ENCODE data around the gene HMCN1. TPM values are rescaled to one million over a fixed set of nuclear protein-coding genes. Genes with fewer than 3 reads are reported as not detected.

HMCN1 gene
- total and polyA plus RNA-seq, 8 donors: 0.12 to 15.1 (median 0.86) TPM

DNA sequence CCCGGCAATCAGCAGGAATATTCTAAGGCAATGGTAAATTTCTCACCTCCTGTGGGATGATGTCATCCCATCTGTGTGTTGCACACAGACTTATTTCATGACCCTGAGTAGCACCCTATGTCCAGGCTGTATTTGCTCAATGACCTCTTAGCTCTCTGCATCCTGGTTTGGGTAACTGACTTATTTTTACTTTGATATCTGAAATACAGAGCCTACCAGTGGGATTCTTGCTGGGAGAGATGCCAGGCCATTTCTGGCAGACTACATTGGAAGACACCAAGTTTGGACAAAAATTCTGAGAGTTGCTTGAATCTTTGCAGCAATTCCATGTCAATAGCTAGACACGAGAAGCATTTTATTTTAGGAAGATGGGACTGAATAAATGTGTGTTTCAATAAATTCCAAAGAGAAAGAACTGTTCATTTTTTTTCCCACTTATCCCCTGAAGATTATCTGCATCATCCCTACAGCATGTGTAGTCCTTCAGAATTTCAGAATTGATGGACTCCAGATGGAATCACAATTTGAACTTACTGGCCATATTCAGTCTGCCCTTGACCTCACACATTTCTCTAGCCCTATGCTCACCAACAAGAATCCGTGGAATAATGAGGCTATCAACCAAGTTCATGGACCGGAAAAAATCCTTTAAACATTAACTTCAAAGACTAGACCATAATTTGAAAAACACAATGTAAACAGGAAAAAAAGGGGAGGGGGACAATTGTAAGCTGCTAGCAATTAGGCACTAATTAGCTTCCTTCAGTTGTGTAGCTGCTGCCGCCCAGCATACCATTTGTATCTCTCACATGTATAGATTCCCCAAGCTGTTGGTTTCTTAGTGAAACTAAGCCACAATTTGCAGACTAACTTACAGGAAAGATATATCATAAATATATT lies 226.5 kb downstream of the HMCN1 start:
- peak in 1 of 2 donors; percentile 46 for DNase-seq
- H3K27ac ChIP-seq: no peak overlapping the region
- WGBS, 5 donors: 62 to 77% (median 68%) methylated on average over 5 of the region's 5 CpGs

DNA sequence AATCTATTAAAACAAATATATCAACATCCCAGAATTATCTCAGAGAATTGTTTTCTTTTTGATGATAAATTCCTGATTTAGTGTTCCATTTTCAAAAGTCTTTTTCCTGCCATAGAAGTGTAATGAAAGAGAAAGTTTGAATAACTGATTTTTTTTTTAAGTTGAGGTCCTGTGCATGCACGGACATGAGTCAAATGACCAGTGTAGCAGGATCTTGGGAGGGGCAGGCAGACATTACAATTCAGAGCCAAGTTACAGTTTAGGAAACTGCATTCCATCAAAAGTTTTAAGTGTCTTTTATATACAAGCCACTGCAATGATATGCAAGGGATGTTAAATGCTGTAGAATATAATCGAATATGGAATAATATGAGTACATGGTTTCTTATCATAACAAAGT lies 227.5 kb downstream of the HMCN1 start:
- Histone ChIP-seq H3K27me3 (no peaks in the 10 kb centered on the region), H3K4me1 (peaks cover 0 to 13% (median 2%) of the 10 kb centered on the region in 4 donors), H3K4me3 (no peak overlapping the region), H3K36me3 (no peaks in the 10 kb centered on the region), H3K9me3 (no peaks in the 10 kb centered on the region), H3K27ac (no peak overlapping the region)
- TF ChIP-seq POLR2AphosphoS5 (IDR thresholded peaks at IDR 0.05): no peak
- TF ChIP-seq CTCF (IDR thresholded peaks at IDR 0.05): no peak
- no peak for TF ChIP-seq EP300 (IDR thresholded peaks at IDR 0.05)
- no peak for TF ChIP-seq POLR2A (IDR thresholded peaks at IDR 0.05)
- 26 to 46% (median 38%) methylated on average over 2 of the region's 2 CpGs for WGBS, 5 donors
- peak in 1 of 2 donors; percentile 15 for DNase-seq
- intact Hi-C loops (cut with DNase I; ENCODE audit: low total_unique reads): no loop called here

More for the DNA sequence above, 226.5 kb downstream of the HMCN1 start:
- H3K9me3 ChIP-seq: no peaks in the 10 kb centered on the region
- H3K36me3 ChIP-seq: no peaks in the 10 kb centered on the region
- intact Hi-C loops (cut with DNase I; ENCODE audit: low total_unique reads): no loop called here
- no peaks in the 10 kb centered on the region for H3K27me3 ChIP-seq
- TF ChIP-seq EP300 (IDR thresholded peaks at IDR 0.05) (no peak), POLR2A (IDR thresholded peaks at IDR 0.05) (no peak)
- peaks cover 0 to 13% (median 2%) of the 10 kb centered on the region in 4 donors for H3K4me1 ChIP-seq
- H3K4me3 ChIP-seq: no peak overlapping the region

DNA sequence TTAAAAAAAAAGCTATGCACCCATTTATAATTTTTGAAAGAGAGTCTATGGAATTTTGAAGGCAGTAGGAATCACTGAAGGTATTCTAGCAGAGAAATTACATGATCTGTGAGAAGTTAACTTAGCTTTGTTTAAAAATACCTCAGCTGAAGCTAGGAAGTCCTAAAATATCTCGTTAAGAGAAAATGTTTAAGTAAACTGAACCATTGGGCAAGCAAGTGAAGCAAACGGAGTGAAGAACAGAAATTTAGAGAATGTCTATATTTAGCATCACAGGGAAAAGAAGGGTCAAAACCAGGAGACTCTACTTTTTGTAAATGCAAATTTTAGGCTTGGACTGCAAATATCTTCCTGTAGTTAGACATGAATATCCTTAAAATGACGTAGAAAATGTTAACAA lies 230.8 kb downstream of the HMCN1 start:
- Histone ChIP-seq H3K9me3 (no peaks in the 10 kb centered on the region), H3K36me3 (no peaks in the 10 kb centered on the region), H3K4me3 (no peak overlapping the region), H3K4me1 (peaks cover 0 to 13% (median 6%) of the 10 kb centered on the region in 4 donors), H3K27me3 (no peaks in the 10 kb centered on the region), H3K27ac (no peak overlapping the region)
- TF ChIP-seq CTCF (IDR thresholded peaks at IDR 0.05): no peak
- TF ChIP-seq EP300 (IDR thresholded peaks at IDR 0.05): no peak
- DNase-seq: no peak
- intact Hi-C loops (cut with DNase I; ENCODE audit: low total_unique reads): no loop called here
- WGBS, 5 donors: 34 to 48% (median 38%) methylated on average over 3 of the region's 3 CpGs

GRCh38 chr1:185965870-185966269 lies 231.7 kb downstream of the HMCN1 start:
- intact Hi-C loops (cut with DNase I; ENCODE audit: low total_unique reads): no loop called here
- H3K9me3 ChIP-seq: no peaks in the 10 kb centered on the region
- WGBS, 5 donors: 59 to 83% (median 71%) methylated on average over 3 of the region's 3 CpGs
- DNase-seq: peak in 1 of 2 donors; percentile 9
- no peak overlapping the region for H3K27ac ChIP-seq
- peaks cover 0 to 12% (median 6%) of the 10 kb centered on the region in 4 donors for H3K4me1 ChIP-seq
- H3K36me3 ChIP-seq: no peaks in the 10 kb centered on the region
- no peaks in the 10 kb centered on the region for H3K27me3 ChIP-seq
- no peak for TF ChIP-seq POLR2A (IDR thresholded peaks at IDR 0.05)
- no peak for TF ChIP-seq POLR2AphosphoS5 (IDR thresholded peaks at IDR 0.05)
- TF ChIP-seq EP300 (IDR thresholded peaks at IDR 0.05): no peak
- TF ChIP-seq CTCF (IDR thresholded peaks at IDR 0.05): no peak
- H3K4me3 ChIP-seq: no peak overlapping the region

- Histone ChIP-seq H3K36me3 (no peaks in the 10 kb centered on the region), H3K4me3 (no peak overlapping the region), H3K4me1 (peaks cover 0 to 7% (median 3%) of the 10 kb centered on the region in 4 donors), H3K9me3 (no peaks in the 10 kb centered on the region), H3K27me3 (no peaks in the 10 kb centered on the region), H3K27ac (no peak overlapping the region)
- TF ChIP-seq EP300 (IDR thresholded peaks at IDR 0.05) (no peak), POLR2A (IDR thresholded peaks at IDR 0.05) (no peak), CTCF (IDR thresholded peaks at IDR 0.05) (no peak), POLR2AphosphoS5 (IDR thresholded peaks at IDR 0.05) (no peak)
- peak in 1 of 2 donors; percentile 10 for DNase-seq
- WGBS, 5 donors: 70 to 89% (median 79%) methylated on average over 2 of the region's 2 CpGs
- intact Hi-C loops (cut with DNase I; ENCODE audit: low total_unique reads): no loop called here
Observed at GRCh38 chr1:185966471-185966870, 232.3 kb downstream of the HMCN1 start.

Data from stomach (tissue), 9 donors.